Measurements from ENCODE around the gene SLC22A17.
A peak's percentile ranks its signal among the peaks of the same experiment; 100 is the strongest.

The SLC22A17 gene

DNA sequence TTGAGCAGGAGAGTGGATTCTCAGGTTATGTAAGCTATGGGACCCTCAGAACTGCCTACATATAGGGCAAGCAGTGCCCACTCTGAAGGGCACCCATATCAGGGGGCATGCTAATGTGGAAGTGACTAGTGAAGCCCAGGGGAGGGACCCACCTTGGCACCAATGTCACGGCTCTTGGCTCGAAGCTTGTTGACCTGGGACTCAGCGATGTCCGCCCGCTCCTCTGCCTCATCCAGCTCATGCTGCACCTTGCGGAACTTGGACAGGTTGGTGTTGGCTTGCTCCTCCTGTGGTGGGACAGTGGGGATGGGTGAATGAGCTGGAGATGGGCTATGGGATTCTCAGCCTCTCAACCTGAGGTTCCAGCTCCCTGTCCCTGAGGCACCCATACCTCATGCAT is 29.6 kb upstream of the SLC22A17 start:
- DNase-seq (ENCODE audit: low read depth in 1 of 2, low spot score in 1 of 2), result no peak

DNA sequence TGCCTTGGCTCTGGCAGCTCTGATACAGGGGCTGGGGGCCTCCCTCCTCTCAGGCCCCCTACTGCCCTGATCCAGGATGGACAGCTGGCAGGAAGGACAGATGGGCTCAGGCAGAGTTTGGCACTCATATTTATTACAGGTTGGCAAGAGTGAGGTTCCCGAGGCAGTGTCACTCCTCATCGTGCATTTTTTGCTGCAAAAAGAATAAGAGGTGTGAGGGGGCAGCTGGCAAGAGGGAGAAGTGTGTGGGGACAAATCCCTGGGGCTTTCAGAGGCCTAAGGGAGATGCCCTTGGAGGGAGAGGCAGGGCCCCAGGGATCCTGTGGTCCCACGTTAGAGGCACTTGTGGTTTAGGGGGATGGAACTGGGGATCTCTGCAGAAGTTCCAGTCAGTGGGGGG is 29.2 kb upstream of the SLC22A17 start:
- DNase-seq (ENCODE audit: low read depth in 1 of 2, low spot score in 1 of 2), result no peak

DNA sequence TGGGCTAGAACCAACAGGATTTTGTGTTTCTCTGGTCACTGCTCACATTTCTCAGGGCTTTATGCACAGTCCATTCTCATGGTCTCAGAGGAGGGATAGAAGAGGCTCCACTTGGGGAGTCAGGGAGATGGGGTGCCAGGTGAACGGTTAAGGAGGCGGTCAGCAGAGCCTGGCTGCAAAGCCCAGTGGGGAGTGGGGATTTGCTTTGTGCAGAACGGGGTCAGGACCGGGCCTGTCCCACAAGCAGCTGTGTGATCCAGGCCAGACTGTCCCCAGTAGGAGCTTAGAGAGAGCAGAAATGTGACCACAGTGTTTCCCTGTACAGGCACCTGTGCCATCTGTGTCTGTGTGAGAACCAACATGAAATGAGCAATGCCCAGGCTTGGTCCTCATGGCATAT is 28.3 kb upstream of the SLC22A17 start:
- no peak for DNase-seq (ENCODE audit: low read depth in 1 of 2, low spot score in 1 of 2)

DNA sequence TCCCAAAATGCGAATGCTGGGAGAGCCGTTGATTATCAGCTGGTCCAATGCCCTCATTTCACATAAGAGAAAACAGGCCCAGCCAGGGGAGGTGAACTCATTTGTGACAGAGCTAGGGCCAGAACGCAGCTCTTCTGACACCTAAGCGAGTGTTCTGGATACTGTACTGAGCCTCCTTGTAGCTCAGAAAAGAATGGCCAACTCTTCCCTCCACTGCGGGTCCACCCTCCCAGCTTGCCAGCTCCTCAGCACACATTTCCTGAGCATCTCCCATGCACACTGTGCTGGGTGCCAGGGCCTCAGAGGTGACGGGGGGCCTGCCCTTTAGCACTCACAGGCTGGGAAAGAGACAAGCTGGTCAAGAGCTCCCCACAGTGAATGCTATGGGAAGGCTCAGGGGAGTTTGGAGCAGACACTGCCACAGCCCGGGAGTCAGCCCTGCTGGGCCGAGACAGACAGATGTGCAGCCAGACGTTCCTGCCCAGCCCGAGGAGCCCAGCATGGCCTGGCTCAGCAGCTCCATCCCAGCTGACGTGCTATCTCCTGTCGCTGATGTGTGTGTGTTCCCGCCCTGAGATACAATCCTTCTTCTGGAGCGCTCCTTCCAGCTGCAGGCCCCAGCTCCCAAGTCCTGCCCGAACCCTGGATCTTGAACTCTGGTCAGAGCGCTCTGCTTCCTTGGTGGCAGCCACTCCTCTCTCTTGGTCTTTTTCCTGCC is 27.7 kb upstream of the SLC22A17 start:
- no peak for DNase-seq (ENCODE audit: low read depth in 1 of 2, low spot score in 1 of 2)

DNA sequence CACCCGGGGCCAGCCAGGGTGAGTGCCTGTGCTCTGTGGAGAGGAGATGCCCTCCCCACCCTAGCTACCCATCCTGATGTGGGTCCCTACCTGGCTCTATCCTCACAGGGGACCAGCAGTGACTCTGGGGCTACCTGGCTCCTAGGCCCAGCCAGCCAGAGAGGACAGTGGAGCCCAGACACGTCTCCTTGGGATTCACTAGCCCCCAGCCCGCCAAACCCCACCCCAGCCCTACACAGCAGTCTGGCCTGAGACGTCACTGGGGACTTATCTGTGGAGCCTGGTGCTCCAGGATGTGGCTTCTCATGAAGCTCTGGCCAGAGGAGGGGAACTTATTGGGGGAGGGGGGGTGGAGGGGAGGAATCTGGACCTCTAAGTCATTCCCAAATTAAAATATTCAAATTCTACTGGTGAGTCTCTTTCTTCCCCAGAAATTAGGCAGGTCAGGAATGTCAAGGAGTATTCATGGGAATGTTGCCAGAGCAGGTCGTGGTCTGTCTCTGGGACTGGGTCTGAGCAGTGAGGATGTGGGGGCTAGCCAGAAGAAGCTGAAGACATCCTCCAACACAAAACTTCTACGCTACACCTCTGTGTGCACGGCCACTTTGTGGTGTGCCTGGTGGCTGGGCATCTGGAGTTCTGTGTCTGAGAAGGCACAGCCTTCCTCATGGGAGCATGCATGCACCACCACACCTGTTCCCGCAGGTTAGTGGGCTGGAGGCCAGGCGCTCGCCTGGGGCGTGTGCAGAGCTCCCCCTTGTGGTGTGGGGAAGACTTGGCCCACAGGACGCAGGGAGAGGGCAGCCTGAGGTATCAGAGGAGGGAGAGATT is 26.9 kb upstream of the SLC22A17 start:
- peak; percentile 41 to 46 for DNase-seq (ENCODE audit: low read depth in 1 of 2, low spot score in 1 of 2)

DNA sequence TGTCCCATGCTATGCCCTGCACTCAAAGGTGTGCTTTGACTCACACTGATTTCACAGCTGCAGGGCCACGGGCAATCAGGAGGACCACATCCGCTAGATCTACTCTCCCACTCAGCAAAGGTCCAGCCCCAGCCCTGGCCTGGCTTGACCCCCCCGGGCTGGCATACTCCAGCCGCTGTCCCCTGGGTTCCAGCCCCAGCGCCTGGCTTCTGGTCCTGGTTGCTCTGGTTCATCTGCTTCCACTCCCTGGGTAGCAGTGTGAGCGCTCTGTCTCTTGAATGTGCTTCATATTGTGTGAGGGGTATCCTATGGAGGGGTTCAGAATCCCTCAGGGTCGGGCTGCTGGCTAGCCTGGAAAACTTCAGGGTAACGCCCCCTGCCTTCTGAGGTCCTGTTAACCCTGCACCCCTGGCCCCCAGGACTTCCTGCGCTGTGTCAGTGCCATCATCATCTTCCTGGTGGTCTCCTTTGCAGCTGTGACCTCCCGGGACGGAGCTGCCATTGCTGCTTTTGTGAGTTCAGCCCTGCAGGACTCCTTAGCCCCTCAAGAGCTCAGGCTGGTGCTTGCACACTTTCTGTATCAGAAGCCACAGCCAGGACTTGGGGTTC is 26.0 kb upstream of the SLC22A17 start:
- DNase-seq (ENCODE audit: low read depth in 1 of 2, low spot score in 1 of 2), result no peak

DNA sequence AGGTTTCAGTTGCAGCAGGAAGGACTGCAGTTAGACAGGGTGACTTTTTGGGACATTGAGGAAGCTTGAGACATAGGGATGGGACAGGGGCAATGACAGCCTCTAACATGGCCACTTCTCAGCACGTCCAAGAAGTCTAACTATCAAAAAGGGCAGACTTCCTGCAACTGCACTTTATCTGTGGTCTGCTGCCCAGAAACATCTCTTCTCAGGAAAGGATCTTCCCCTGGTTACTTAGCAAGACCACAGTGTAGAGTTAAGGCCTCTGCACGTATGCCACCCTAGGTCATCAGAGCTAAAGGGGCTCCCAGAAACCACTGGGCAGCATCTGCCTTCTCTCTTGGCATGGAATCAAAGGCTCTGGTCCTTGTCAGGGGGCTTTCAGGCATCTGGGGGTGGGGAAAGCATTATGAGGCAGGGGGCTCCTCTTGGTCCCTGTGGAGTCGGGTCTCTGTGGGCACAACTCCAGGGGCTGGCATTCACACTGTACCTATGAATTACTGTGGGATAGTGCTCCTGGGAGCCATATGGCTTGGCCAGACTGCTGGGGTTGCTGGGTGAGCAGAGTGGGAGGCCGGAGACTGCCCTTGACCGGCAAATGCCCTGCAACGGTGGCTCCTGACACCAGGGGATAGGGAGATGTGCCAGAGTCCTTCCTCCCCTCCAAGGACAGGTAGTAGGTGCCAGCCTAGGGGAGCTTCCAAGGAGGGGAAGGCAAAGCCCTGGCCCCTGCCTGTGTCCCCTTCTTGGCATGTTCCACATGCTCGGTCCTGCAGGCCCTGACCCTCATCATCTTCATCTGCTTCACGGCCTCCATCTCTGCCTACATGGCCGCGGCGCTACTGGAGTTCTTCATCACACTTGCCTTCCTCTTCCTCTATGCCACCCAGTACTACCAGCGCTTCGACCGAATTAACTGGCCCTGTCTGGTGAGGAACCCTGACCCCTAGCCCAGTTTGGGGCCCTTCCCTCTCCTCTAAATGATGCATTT is 25.2 kb upstream of the SLC22A17 start:
- DNase-seq (ENCODE audit: low read depth in 1 of 2, low spot score in 1 of 2), result no peak

DNA sequence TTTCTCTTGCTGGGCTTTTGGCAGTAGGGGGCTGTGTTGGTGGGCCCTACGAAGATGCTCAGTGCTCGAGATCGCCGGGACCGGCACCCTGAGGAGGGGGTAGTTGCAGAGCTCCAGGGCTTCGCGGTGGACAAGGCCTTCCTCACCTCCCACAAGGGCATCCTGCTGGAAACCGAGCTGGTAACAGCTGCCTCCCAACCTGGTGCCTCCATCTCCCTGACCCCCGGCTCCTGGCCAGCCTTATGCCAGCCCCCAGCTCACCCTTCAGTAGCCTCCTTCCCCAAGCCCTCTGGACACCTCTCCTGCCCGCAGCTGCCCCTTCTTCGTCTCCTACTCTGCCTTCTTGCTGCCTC is 24.5 kb upstream of the SLC22A17 start:
- no peak for DNase-seq (ENCODE audit: low read depth in 1 of 2, low spot score in 1 of 2)

DNA sequence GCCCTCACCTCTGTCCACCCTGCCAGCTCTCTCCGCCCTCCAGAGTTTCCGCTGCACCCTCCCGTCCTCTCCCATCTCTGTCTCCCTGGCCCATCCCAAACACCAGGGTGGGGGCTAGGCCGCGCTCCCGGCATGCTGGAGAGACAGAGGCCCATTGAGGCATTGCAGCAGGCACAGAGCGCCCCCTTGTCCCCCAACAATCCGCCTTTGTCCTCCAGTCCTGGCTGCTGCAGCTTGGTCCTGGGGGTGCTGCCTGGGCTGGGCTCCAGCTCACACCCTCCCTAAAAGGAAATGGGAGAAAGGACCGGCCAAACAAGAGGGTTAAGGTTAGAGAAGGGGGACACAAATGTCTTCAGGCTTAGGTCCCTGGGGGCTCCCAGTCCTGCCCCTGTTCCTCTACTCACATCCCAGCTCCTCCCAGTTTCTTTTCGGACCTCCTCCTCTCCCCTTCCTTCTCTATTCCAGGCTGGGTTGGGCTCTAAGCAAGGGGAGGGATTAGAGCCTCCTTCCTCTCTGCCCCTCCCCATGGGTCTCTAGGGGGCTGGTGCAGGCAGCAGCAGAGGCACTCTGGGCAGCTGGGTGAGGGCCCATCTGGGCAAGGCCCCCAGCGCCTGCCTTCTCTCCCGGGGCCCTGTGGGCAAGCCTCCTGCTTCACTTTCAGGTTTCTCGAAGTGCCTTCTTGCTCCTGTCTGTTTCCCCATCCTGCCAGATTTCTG is 24.0 kb upstream of the SLC22A17 start, which contains the start of gene CMTM5:
Gene CMTM5, plus strand, starts transcription at position 565 of the 716 bp plus-strand sequence. CDS start 206 bp downstream, outside the sequence.
- no peak for DNase-seq (ENCODE audit: low read depth in 1 of 2, low spot score in 1 of 2)

DNA sequence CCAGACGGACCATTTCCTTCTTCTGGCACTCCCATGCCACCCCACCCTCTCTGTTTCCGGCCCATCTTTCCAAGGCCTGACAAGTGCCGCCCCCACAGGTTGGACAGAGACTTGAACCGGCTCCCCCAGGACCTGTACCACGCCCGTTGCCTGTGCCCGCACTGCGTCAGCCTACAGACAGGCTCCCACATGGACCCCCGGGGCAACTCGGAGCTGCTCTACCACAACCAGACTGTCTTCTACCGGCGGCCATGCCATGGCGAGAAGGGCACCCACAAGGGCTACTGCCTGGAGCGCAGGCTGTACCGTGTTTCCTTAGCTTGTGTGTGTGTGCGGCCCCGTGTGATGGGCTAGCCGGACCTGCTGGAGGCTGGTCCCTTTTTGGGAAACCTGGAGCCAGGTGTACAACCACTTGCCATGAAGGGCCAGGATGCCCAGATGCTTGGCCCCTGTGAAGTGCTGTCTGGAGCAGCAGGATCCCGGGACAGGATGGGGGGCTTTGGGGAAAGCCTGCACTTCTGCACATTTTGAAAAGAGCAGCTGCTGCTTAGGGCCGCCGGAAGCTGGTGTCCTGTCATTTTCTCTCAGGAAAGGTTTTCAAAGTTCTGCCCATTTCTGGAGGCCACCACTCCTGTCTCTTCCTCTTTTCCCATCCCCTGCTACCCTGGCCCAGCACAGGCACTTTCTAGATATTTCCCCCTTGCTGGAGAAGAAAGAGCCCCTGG is 23.0 kb upstream of the SLC22A17 start:
- DNase-seq (ENCODE audit: low read depth in 1 of 2, low spot score in 1 of 2), result no peak

DNA sequence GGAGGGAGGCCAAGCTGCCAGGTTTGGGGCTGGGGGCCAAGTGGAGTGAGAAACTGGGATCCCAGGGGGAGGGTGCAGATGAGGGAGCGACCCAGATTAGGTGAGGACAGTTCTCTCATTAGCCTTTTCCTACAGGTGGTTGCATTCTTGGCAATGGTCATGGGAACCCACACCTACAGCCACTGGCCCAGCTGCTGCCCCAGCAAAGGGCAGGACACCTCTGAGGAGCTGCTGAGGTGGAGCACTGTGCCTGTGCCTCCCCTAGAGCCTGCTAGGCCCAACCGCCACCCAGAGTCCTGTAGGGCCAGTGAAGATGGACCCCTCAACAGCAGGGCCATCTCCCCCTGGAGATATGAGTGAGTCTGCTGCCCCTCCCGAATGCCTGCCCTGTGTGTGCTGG is 20.4 kb upstream of the SLC22A17 start:
- no peak for DNase-seq (ENCODE audit: low read depth in 1 of 2, low spot score in 1 of 2)

DNA sequence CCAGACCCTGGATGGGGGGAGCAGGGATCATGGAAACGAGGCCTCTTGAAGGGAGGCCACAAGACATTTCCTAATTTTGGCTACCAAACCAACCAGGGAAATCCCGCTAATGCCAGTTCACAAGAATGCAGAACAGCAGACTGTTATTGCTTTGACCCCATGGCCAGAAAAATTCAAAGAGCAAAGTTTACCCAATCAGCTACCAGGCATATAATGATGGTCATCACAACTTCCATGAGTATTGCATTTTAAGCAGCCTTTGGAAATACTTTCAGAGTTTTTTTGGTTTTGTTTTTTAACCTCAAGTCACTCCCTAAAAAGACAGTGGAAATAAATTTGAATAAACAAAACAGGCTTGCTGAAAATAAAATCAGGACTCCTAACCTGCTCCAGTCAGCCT is 19.8 kb upstream of the SLC22A17 start, which contains the start of gene IL25:
Gene IL25, plus strand, starts transcription at position 301 of the 400 bp plus-strand sequence.
- DNase-seq (ENCODE audit: low read depth in 1 of 2, low spot score in 1 of 2), result no peak

DNA sequence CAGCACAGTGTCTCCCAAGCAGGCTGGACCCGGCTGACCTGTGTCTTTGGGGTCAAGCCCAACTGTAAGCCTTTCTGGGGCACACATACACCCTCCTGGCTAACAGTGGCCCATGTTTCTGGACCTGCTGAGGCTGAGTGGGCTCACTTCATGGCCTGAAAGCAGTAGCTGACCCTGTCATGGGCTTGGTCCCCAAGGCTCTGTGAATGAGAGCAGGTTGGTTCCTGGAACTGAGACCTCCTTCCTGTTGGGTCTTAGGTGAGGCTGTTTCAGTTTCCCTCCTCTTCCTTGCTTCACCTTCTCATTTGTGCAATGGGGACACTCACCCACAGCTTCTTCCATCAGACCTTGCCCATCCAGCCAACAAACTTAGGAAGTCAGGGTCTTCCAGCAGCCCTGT is 19.2 kb upstream of the SLC22A17 start:
- no peak for DNase-seq (ENCODE audit: low read depth in 1 of 2, low spot score in 1 of 2)

DNA sequence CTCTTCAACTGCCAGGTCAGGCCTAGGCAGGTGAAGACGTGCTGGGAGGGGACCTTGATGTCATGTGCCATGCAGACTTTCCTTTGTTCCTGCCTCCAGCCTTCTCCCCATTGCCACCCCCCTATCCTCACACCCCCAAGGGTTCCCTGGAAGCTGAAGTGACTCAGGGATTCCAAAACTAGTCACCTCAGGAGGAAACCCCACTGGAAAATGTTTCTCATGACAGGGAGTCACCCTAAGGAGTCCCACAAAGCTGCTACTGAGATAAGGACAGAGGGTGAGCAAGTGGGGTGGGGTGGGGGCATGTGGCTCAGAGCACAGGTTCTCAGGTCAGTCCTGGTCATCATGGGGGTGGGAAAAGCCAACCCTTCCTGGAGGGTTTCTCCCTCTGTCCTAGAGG is 17.5 kb upstream of the SLC22A17 start:
- no peak for DNase-seq (ENCODE audit: low read depth in 1 of 2, low spot score in 1 of 2)

DNA sequence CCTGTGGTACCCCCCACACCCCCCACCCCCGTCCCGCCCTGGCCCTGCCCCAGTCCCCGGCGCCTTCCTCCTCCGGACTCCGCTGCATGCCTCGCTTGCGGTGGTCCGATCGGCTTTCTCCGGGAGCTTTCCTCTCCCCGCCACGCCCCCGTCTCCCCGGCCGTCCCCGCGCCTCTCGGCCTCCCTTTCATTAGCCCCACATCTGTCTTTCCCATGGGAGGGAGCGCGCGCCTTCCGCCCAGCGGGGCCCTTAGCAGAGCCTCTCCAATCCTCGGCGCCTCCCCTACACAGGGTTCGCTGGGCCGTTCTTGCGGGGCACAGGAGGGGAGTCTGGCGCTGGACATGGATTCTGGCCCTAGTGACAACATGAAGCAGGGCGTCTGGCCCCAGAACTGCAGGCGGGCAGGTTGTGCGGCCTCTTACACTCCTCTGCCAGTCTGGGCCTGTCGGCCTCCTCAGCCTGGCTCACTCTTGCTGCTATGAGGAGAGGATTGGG is 13.8 kb upstream of the SLC22A17 start:
- no peak for DNase-seq (ENCODE audit: low read depth in 1 of 2, low spot score in 1 of 2)

DNA sequence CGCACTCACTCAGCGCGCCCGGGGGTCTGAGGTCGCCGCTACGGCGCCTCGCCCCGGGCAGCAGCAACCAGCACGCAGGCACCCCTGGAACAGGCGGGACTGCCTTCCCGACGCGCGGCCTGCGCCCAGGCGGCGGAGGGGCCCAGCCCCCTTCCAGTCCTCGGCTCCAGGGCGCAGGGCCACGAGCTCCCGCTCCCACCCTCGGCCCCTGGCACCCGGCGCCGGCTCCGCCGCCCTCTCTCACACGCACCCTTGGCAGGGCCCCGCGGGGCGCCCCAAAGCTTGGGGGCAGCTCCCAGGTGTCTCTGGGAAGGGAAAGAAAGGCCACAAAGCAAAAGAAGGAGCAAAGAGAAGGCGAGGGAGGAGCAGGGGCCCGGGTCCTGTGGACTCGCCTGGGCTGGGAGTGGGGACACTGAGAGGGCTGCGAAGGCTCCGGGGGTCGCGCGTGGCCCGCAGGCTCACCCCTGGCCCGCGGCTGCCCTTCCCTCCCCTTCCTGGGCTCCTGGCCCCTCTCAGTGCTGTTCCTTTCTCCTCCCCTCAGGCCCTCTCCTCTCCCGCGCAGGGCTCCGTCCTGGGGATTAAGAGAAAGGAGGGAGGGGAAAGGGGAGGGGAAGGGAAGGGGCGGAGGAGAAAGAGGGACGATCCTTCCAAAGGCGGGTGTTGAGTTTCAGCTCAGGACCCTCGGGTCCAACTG is 13.2 kb upstream of the SLC22A17 start:
- DNase-seq (ENCODE audit: low read depth in 1 of 2, low spot score in 1 of 2), result no peak

DNA sequence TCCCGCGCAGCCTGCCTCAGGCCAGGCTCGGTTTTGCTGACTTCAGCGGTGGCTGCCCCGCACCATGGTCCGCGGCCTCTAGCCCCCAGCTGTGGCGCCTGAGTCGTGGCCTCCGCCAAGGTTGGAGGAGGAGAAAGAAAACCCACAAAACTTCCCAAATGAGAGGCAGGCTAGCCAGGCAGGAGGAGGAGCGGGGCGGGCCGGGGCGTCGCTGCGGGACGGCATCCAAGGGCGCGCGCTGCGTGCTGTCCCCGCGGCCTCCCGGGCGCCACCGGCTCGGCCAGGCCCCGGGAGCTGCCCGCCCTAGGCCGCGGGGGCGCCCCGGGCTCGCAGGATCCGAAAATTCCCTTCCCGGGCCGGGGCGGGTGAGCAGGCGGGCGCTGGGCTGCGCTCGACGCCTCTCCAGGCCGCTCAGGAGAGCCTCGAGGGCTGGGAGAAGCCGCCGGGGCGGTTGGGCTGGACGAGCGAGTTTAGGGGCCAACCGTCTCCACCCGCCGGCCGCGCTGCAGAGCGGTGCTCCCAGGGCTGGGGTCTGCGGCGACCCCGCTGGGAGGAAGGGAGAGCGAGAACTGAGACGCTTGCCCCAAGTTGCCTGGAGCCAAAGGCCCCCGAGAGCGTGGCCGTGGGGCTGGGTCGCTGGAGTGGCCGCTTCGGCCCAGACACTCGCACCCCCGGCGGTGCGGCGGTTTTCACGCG is 12.5 kb upstream of the SLC22A17 start, which contains the start of gene EFS:
Gene EFS, minus strand, starts transcription at position 137 of the 696 bp plus-strand sequence. CDS start 147 bp downstream, outside the sequence.
- DNase-seq (ENCODE audit: low read depth in 1 of 2, low spot score in 1 of 2), result no peak
